ENCODE data around the gene SIRT3.

SIRT3 gene

DNA sequence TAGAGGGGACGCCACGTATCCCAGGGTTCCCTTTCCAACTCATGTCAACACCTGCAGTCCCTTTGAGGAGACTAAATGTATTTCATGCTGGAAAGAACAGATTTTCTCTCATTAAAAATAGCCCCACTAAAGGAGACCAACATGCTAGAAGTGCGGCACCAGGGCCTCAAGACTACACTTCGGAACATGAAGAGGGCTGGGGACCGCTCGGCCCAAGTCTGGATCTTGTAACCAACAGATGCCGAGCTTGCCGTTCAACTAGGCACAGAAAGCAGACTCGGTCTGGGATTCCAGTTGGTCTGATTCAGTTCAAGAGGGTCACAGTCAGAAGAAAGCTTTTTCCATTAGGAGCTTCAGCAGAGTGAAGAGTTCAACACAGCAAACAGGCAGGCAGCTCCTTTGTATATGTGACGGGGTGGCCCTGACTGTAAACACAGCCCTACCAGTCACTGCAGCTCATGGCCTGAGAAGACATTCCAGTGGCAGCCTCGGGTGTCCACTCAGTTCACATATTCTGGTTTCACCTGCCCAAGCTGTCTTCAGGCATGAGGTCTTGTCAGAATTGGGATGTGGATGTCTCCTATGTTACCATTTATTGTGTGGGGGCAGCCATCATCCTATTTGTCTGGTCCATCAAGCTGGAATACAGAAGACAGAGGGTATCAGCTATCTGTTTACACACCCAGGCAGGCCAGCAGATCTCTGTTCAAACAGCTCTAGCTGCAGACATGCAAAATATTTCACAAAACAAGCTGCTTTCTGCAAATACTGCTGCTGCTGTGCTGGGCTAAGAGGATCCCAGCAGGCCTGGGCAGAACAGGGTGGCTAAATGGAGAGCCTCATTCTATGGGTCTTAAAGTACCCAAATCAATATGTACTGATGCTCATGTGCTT lies 19.8 kb downstream of the SIRT3 start:
- DNase-seq, result no peak
- no peaks in the 10 kb centered on the region for H3K27me3 ChIP-seq (replicated peaks)
- TF ChIP-seq, protein P1, sequence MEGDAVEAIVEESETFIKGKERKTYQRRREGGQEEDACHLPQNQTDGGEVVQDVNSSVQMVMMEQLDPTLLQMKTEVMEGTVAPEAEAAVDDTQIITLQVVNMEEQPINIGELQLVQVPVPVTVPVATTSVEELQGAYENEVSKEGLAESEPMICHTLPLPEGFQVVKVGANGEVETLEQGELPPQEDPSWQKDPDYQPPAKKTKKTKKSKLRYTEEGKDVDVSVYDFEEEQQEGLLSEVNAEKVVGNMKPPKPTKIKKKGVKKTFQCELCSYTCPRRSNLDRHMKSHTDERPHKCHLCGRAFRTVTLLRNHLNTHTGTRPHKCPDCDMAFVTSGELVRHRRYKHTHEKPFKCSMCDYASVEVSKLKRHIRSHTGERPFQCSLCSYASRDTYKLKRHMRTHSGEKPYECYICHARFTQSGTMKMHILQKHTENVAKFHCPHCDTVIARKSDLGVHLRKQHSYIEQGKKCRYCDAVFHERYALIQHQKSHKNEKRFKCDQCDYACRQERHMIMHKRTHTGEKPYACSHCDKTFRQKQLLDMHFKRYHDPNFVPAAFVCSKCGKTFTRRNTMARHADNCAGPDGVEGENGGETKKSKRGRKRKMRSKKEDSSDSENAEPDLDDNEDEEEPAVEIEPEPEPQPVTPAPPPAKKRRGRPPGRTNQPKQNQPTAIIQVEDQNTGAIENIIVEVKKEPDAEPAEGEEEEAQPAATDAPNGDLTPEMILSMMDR (IDR thresholded peaks at IDR 0.05; ENCODE audit: low read depth, low read length, missing control alignments), result no peak
- H3K36me3 ChIP-seq (replicated peaks), result peaks cover 45% of the 10 kb centered on the region
- H3K27ac ChIP-seq, result no peak overlapping the region
- in situ Hi-C loops (cut with HindIII; ENCODE audit: low pct_ligation_motif_present, low sequenced_read_pairs), result no loop called here
- no peak overlapping the region for H3K4me3 ChIP-seq (ENCODE audit: low read depth, low read length)

DNA sequence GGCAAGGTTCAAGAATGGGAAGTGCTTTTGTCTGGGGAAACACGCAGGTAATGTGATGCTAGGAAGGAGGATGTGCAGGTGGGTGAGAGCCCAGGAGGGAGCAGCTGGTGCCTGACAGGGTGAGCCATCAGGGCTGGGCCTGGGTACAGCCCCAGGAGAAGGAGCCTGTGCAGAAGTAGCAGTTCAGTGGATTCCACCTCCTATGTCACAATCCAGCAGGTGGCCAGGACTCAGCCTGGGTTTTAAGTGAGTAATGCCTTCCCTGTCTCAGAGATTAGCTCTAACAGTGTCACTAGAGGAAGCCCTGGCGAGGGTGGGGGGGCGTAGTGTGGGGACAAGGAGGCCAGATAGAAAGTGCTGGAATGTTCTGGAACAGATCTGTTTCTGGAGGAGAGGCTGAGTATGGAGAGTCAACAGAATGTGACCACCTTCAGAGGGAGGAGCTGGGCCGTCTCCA lies 20.5 kb downstream of the SIRT3 start:
- Histone ChIP-seq H3K27ac (no peak overlapping the region), H3K36me3 (replicated peaks) (peaks cover 53% of the 10 kb centered on the region), H3K27me3 (replicated peaks) (no peaks in the 10 kb centered on the region), H3K4me3 (ENCODE audit: low read depth, low read length) (no peak overlapping the region)
- TF ChIP-seq, protein P1 (IDR thresholded peaks at IDR 0.05; ENCODE audit: low read depth, low read length, missing control alignments), result no peak
- in situ Hi-C loops (cut with HindIII; ENCODE audit: low pct_ligation_motif_present, low sequenced_read_pairs), result no loop called here
- no peak for DNase-seq

DNA sequence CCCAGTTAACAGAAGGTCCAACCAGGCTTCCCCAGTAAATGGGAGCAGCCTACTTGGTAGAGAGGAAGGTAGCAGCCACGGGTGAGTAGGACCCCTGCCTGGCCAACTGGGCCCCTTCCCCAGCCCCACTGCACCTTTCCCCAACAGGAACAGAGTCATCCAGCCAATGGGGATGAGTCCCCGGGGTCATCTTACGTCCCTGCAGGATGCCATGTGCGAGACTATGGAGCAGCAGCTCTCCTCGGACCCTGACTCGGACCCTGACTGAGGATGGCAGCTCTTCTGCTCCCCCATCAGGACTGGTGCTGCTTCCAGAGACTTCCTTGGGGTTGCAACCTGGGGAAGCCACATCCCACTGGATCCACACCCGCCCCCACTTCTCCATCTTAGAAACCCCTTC lies 22.1 kb downstream of the SIRT3 start:
- no peak overlapping the region for H3K27ac ChIP-seq
- in situ Hi-C loops (cut with HindIII; ENCODE audit: low pct_ligation_motif_present, low sequenced_read_pairs), result no loop called here
- no peak overlapping the region for H3K4me3 ChIP-seq (ENCODE audit: low read depth, low read length)
- TF ChIP-seq, protein P1 (IDR thresholded peaks at IDR 0.05; ENCODE audit: low read depth, low read length, missing control alignments), result no peak
- H3K27me3 ChIP-seq (replicated peaks), result no peaks in the 10 kb centered on the region
- H3K36me3 ChIP-seq (replicated peaks), result peaks cover 65% of the 10 kb centered on the region
- DNase-seq, result no peak

DNA sequence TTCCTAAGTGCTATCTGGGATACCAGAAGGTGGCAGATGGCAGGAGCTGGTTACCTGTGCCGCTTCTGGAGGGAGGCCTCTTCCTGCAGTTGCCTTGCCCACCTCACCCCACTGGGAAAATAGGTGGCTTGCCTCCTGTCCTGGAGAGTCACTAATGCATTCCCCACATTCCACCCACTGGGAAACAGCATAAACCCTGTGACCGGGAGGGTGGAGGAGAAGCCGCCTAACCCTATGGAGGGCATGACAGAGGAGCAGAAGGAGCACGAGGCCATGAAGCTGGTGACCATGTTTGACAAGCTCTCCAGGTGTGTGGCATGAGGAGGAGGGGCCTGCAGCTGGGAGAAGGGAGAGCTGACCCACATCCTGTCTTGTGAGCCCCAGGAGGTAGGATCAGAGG lies 23.0 kb downstream of the SIRT3 start:
- Histone ChIP-seq H3K36me3 (replicated peaks) (peaks cover 62% of the 10 kb centered on the region), H3K4me3 (ENCODE audit: low read depth, low read length) (no peak overlapping the region), H3K27me3 (replicated peaks) (no peaks in the 10 kb centered on the region), H3K27ac (no peak overlapping the region)
- no peak for DNase-seq
- in situ Hi-C loops (cut with HindIII; ENCODE audit: low pct_ligation_motif_present, low sequenced_read_pairs), result no loop called here
- TF ChIP-seq, protein P1 (IDR thresholded peaks at IDR 0.05; ENCODE audit: low read depth, low read length, missing control alignments), result no peak

DNA sequence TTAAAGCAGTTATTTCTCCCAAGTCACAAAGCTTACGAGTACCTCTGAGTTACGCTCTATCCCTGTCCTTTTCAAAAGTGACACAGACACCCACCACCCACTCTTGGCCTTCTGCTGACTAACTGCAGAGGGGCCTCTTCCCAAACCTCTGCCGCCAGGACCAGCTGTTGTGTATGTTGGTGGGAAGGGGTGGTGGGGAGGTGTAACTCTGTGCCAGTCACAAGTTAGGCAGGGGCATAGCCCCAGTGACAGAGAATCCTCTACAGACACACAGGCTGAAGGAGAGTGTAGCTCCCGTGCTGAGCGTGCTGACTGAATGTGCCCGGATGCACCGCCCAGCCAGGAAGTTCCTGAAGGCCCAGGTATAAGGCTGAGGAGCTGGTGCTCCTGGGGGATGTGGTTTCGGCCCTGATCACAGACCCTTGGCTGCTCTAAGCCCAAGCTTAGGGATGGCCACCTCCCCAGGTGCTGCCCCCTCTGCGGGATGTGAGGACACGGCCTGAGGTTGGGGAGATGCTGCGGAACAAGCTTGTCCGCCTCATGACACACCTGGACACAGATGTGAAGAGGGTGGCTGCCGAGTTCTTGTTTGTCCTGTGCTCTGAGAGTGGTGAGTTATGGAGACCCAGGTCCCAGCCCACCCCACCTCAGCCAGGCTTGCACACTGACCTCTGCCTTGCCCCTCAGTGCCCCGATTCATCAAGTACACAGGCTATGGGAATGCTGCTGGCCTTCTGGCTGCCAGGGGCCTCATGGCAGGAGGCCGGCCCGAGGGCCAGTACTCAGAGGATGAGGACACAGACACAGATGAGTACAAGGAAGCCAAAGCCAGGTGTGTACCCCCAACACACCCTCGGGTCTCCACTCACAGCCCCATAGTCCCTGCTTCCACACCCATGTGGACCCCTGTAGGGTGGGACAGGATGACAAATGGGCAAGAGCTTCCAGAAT lies 23.7 kb downstream of the SIRT3 start:
- Histone ChIP-seq H3K36me3 (replicated peaks) (peaks cover 62% of the 10 kb centered on the region), H3K27ac (no peak overlapping the region), H3K27me3 (replicated peaks) (no peaks in the 10 kb centered on the region), H3K4me3 (ENCODE audit: low read depth, low read length) (no peak overlapping the region)
- no peak for DNase-seq
- TF ChIP-seq, protein P1 (IDR thresholded peaks at IDR 0.05; ENCODE audit: low read depth, low read length, missing control alignments), result no peak
- in situ Hi-C loops (cut with HindIII; ENCODE audit: low pct_ligation_motif_present, low sequenced_read_pairs), result no loop called here

Data from brain microvascular endothelial cell (primary cell).